K562 treated with DMSO at 1 percent for 4 hours (cell line): ENCODE results near the gene GPR137C. TPM values are rescaled to one million over a fixed set of nuclear protein-coding genes. Genes with fewer than 3 reads are reported as not detected.

ENCODE experiments used
- total RNA-seq: library from RNA; unstranded; fragments of 300-600 nt; gene quantifications from 2 replicates; pipeline ENCODE4 v1.2.3, GENCODE V29; 2022; ENCODE audit not compliant: insufficient read depth

The GPR137C gene, protein sequence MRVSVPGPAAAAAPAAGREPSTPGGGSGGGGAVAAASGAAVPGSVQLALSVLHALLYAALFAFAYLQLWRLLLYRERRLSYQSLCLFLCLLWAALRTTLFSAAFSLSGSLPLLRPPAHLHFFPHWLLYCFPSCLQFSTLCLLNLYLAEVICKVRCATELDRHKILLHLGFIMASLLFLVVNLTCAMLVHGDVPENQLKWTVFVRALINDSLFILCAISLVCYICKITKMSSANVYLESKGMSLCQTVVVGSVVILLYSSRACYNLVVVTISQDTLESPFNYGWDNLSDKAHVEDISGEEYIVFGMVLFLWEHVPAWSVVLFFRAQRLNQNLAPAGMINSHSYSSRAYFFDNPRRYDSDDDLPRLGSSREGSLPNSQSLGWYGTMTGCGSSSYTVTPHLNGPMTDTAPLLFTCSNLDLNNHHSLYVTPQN
- total RNA-seq: not detected in 2 replicates

DNA sequence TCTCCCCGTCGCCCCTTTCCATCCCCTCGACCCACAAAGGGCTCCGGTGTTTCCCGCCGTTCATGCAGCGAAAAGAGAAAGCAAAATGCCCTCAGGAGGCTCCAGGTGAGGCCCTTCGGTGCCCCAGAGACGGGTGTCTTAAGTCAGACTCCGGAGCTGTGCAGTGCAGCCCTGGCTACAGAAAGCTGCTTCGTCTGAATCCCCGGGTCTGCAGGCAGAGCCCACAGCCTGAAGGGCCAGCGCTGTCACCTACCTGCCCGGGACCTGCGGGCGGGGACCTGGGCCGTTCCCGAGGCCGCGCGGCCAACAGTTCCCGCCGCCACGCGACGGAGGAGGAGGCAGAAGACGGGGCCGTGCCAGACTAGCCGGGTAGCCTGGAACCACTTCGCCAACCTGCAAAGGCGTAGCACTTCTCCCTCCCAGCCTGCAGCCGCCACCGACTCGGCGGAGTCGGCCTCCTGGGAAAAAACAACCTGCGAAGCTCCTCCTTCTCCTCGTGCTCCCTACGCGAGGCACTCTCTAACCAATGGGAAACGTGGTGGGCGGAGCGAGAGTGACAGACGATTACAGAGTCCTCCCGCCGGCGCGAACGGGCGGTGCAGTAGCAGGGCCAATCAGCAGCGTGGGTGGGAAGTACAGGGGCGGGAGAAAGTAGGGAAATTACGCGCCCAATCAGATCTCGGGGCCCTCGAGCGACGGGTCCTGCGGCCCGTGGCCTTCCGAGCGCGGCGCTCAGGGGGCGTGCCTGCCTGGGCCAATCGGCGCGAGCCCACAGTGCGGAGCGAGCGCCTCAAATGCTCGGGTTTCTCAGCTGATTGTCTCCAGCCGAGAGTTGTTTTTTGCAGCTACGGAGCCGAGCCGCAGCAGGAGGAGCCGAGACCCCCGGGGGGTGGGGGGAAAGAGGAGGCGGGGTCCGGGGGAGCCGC, at the start of gene GPR137C, which contains the start of gene TXNDC16:
GPR137C (plus strand) TSS at position 774 of the 926 bp plus-strand sequence. CDS start 312 bp downstream, outside the sequence.
TXNDC16 (minus strand) TSS at position 443 of the 926 bp plus-strand sequence. CDS start 8,948 bp downstream, outside the sequence.

Other genes with a start within 250 kb of the GPR137C start
- gene PTGER2, start 238.5 kb upstream of the GPR137C start, total RNA-seq: not detected in 2 replicates
- gene TXNDC16, start 331 bp upstream of the GPR137C start, total RNA-seq: 2.3 and 3.4 TPM in 2 replicates
- 15.7 and 19.1 TPM in 2 replicates for gene ERO1A, start 142.7 kb downstream of the GPR137C start, total RNA-seq
- 54.0 and 54.7 TPM in 2 replicates for gene PSMC6, start 154.4 kb downstream of the GPR137C start, total RNA-seq
- gene STYX, start 177.3 kb downstream of the GPR137C start, total RNA-seq: 2.7 and 3.9 TPM in 2 replicates
- gene GNPNAT1, start 238.8 kb downstream of the GPR137C start, total RNA-seq: 5.4 and 8.7 TPM in 2 replicates